A673 (cell line): Measurements from ENCODE around the gene YJEFN3. TPM values are rescaled to one million over a fixed set of nuclear protein-coding genes. Genes with fewer than 3 reads are reported as not detected.

Source experiments
- BruUV-seq: library from RNA; stranded (reverse); fragments of 400-500 nt; replicated peaks from 2 replicates; lab custom pipeline; 2021; lab: Mats Ljungman, UMichigan
- CTCF ChIA-PET: fragments of 300-600 bp; sonication (Branson Sonifier 250); formaldehyde crosslinking; loops from one replicate; lab custom pipeline; 2022; ENCODE audit warnings: antibody characterized with exemption; lab: Charles Lee
- POLR2A ChIA-PET: fragments of 300-600 bp; sonication (Branson Sonifier 250); formaldehyde crosslinking; loops from one replicate; lab custom pipeline; 2022; ENCODE audit warnings: antibody characterized with exemption; ENCODE audit not compliant: low non-redundant PET; lab: Charles Lee
- DNase-seq: peaks from one replicate; pipeline ENCODE4 v3.0.0-alpha.2; 2015; ENCODE audit warnings: low spot score
- H3K27ac ChIP-seq: fragments of 200-600 bp; sonication (generic); 2 replicates; pipeline ENCODE4 v1.5.1; 2016; ENCODE audit warnings: mixed run types, low read depth, mild to moderate bottlenecking, mixed read lengths, antibody characterized with exemption, low read length; ENCODE audit not compliant: poor library complexity, severe bottlenecking
- H3K27me3 ChIP-seq: fragments of 200-600 bp; sonication (generic); replicated peaks from 2 replicates; pipeline ENCODE4 v1.6.1; 2017; ENCODE audit warnings: mixed run types, low read depth, mild to moderate bottlenecking, mixed read lengths, antibody characterized with exemption, low read length; ENCODE audit not compliant: insufficient read depth, poor library complexity
- H3K36me3 ChIP-seq: fragments of 200-600 bp; sonication (generic); 2 replicates; pipeline ENCODE4 v1.6.1; 2016; ENCODE audit warnings: mixed run types, mild to moderate bottlenecking, mixed read lengths, antibody characterized with exemption, low read length; ENCODE audit not compliant: insufficient read depth, poor library complexity, severe bottlenecking
- H3K4me1 ChIP-seq: fragments of 200-600 bp; sonication (generic); 2 replicates; pipeline ENCODE4 v1.6.1; 2017; ENCODE audit warnings: mixed run types, mild to moderate bottlenecking, mixed read lengths, antibody characterized with exemption, low read length; ENCODE audit not compliant: insufficient read depth, poor library complexity, severe bottlenecking
- H3K4me3 ChIP-seq: fragments of 200-600 bp; sonication (generic); 2 replicates; pipeline ENCODE4 v1.5.1; 2016; ENCODE audit warnings: low read depth, mixed run types, mild to moderate bottlenecking, mixed read lengths, low read length; ENCODE audit not compliant: poor library complexity, severe bottlenecking
- H3K9me3 ChIP-seq: fragments of 200-600 bp; sonication (generic); 2 replicates; pipeline ENCODE4 v1.6.1; 2016; ENCODE audit warnings: mixed run types, low read depth, mild to moderate bottlenecking, mixed read lengths, antibody characterized with exemption, low read length; ENCODE audit not compliant: poor library complexity, severe bottlenecking
- EZH2 ChIP-seq: fragments of 200-600 bp; sonication (generic); IDR thresholded peaks from 2 replicates; pipeline ENCODE4 v1.6.1; 2017; ENCODE audit warnings: borderline replicate concordance, low read depth, mild to moderate bottlenecking, mixed read lengths, antibody characterized with exemption, low read length; ENCODE audit not compliant: poor library complexity, severe bottlenecking
- intact Hi-C: fragments of 100-400 bp; cut with micrococcal nuclease; formaldehyde crosslinking; loops from one replicate; pipeline ENCODE4 v1.10.0; 2022; ENCODE audit not compliant: unreplicated experiment
- total RNA-seq: library from RNA; stranded (reverse); gene quantifications from 2 replicates; pipeline ENCODE4 v1.2.3, GENCODE V29; 2021
- TF ChIP-seq, protein P1 (sequence below): fragments of 300-800, 200-600 bp; sonication (generic); conservative IDR thresholded peaks from 2 replicates; pipeline ENCODE4 v1.5.1; 2017; ENCODE audit warnings: low read depth, mild to moderate bottlenecking, antibody characterized with exemption, low read length, moderate library complexity, mixed read lengths

Gene YJEFN3
- total RNA-seq, 1 experiment from 2014 or later = 8.6 TPM

DNA sequence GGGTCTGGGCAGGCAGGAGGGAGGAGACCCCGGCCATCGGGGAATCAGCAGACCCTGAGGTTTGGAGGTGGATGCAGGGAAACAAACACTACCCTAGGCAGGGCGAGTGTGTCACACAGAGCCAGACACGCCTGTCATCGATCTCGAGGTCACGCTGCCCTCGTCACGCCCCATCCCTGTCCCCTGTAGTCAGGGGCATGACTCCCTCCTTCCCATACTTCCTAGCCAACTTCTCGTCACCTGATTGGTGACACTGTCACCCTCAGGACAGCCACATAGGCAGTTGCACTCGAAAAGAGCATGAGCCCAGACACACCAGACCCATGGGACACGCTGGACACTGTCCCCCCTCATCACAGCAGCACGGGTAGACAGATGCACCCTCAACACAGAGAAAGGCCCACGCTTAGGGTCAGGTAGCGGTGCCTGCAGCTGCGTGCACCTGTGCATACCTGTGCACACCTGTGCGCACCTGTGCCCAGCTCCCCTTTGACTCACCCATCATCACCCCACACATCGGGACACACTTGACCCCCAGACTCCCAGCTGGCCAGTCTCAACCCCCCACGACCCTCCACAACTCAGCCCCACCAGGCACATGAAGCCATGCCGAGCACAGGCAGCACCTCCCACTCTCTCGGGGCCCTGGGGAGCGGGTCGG lies 21.2 kb downstream of the YJEFN3 start:
- no peak overlapping the region for H3K4me3 ChIP-seq
- no peak for DNase-seq
- intact Hi-C loops = no loop called here
- no peaks in the 10 kb centered on the region for H3K9me3 ChIP-seq
- no peak overlapping the region for H3K27ac ChIP-seq
- BruUV-seq = no TSS peak
- no peaks in the 10 kb centered on the region for H3K4me1 ChIP-seq
- ChIA-PET CTCF (no interaction called here), POLR2A (no interaction called here)
- TF ChIP-seq, protein P1, sequence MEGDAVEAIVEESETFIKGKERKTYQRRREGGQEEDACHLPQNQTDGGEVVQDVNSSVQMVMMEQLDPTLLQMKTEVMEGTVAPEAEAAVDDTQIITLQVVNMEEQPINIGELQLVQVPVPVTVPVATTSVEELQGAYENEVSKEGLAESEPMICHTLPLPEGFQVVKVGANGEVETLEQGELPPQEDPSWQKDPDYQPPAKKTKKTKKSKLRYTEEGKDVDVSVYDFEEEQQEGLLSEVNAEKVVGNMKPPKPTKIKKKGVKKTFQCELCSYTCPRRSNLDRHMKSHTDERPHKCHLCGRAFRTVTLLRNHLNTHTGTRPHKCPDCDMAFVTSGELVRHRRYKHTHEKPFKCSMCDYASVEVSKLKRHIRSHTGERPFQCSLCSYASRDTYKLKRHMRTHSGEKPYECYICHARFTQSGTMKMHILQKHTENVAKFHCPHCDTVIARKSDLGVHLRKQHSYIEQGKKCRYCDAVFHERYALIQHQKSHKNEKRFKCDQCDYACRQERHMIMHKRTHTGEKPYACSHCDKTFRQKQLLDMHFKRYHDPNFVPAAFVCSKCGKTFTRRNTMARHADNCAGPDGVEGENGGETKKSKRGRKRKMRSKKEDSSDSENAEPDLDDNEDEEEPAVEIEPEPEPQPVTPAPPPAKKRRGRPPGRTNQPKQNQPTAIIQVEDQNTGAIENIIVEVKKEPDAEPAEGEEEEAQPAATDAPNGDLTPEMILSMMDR = no peak
- no peak for TF ChIP-seq EZH2
- H3K27me3 ChIP-seq = no peaks in the 10 kb centered on the region
- H3K36me3 ChIP-seq = no peaks in the 10 kb centered on the region

GRCh38 chr19:19550485-19550929 lies 21.8 kb downstream of the YJEFN3 start:
- H3K36me3 ChIP-seq = no peaks in the 10 kb centered on the region
- ChIA-PET CTCF (interaction anchor here (0.6 kb wide), 1 partner anchor 389 kb away, joined by 3 read pairs; no protein-coding TSS in a partner anchor), POLR2A (no interaction called here)
- no peak overlapping the region for H3K4me3 ChIP-seq
- BruUV-seq = no TSS peak
- intact Hi-C loops = no loop called here
- H3K27me3 ChIP-seq = no peaks in the 10 kb centered on the region
- DNase-seq = no peak
- TF ChIP-seq EZH2 = no peak
- TF ChIP-seq, protein P1 = no peak
- no peak overlapping the region for H3K27ac ChIP-seq
- no peaks in the 10 kb centered on the region for H3K4me1 ChIP-seq
- H3K9me3 ChIP-seq = no peaks in the 10 kb centered on the region

GRCh38 chr19:19550972-19551852 lies 22.5 kb downstream of the YJEFN3 start:
- no peaks in the 10 kb centered on the region for H3K27me3 ChIP-seq
- ChIA-PET CTCF (interaction anchor here (0.6 kb wide), 2 partner anchors 19 to 390 kb away, joined by 3 read pairs; no protein-coding TSS in a partner anchor), POLR2A (no interaction called here)
- no peaks in the 10 kb centered on the region for H3K9me3 ChIP-seq
- no peak overlapping the region for H3K27ac ChIP-seq
- no peaks in the 10 kb centered on the region for H3K36me3 ChIP-seq
- DNase-seq = no peak
- intact Hi-C loops = no loop called here
- no peaks in the 10 kb centered on the region for H3K4me1 ChIP-seq
- no peak overlapping the region for H3K4me3 ChIP-seq
- no TSS peak for BruUV-seq
- TF ChIP-seq, protein P1 = no peak
- TF ChIP-seq EZH2 = no peak
